NCI-H2171 (cell line): ENCODE data around the gene TOX3.

Source experiments
- DNase-seq: peaks from one replicate; lab custom pipeline; 2025; lab: John Stamatoyannopoulos, UW

The TOX3 gene

GRCh38 chr16:52398021-52398420, 148.9 kb downstream of the TOX3 start:
- DNase-seq, result no peak

- no peak for DNase-seq
Observed at GRCh38 chr16:52393448-52393847, 153.5 kb downstream of the TOX3 start.

DNA sequence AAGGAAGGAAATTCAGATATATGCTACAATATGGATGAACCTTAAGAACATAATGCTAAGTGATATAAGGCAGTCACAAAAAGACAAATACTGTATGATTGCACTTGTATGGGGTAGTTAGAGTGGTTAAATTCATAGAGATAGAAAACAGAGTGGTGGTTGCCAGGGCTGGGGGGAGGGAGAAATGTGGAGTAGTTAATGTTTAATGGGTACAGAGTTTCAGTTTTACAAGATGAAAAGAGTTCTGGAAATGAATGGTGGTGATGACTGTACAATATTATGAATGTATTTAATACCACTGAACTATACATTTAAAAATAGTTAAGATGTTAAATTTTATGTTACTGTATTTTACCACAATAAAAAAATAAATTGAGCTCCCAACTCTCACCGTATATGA, 157.9 kb downstream of the TOX3 start:
- DNase-seq, result no peak
